Measurements from ENCODE around the gene FAM171A2. TPM values are rescaled to one million over a fixed set of nuclear protein-coding genes. Genes with fewer than 3 reads are reported as not detected.

Gene FAM171A2
- total and polyA plus RNA-seq, 10 of the 15 experiments (the other 5 are each of a cell fraction or from before 2014, with no cell fraction given) = 0.08 to 1.7 (median 0.27) TPM; not detected in 2

- TF ChIP-seq BCL11A (IDR thresholded peaks at IDR 0.05; ENCODE audit: low read depth, low read length) = no peak
- TF ChIP-seq MXI1 (IDR thresholded peaks at IDR 0.05; ENCODE audit: low read depth, low read length) = peak; percentile 96
- TF ChIP-seq SRF (IDR thresholded peaks at IDR 0.05; ENCODE audit: low read depth in 2 of 2, low read length in 2 of 2) = peak in 1 of 2 experiments; percentile 87; a peak in 2 of 4 replicates
- peak; percentile 77 for TF ChIP-seq CREB1 (IDR thresholded peaks at IDR 0.05; ENCODE audit: low read depth)
- no peak for TF ChIP-seq BRCA1 (IDR thresholded peaks at IDR 0.05; ENCODE audit: low read depth, low read length)
- no peak for TF ChIP-seq GABPA (IDR thresholded peaks at IDR 0.05; ENCODE audit: low read depth)
- TF ChIP-seq KAT2A (conservative IDR thresholded peaks at IDR 0.05; ENCODE audit: control insufficient read depth, low read depth, low read length) = no peak
- TF ChIP-seq HDAC2 (IDR thresholded peaks at IDR 0.05) = no peak
- TF ChIP-seq IRF3 (IDR thresholded peaks at IDR 0.05) = no peak
- TF ChIP-seq BHLHE40 (IDR thresholded peaks at IDR 0.05; ENCODE audit: borderline replicate concordance in 1 of 2, low read depth in 2 of 2, low read length in 1 of 2) = peak; percentile 95 to 97
- 0 out of 2 replicates have a peak, but pooled peaks have one; percentile 19 for TF ChIP-seq LARP7 (IDR thresholded peaks at IDR 0.05)
- peak; percentile 56; the same call in 1 of the 2 replicates for TF ChIP-seq NKRF (conservative IDR thresholded peaks at IDR 0.05)
- TF ChIP-seq NFIC (IDR thresholded peaks at IDR 0.05; ENCODE audit: low read depth, low read length) = no peak
- TF ChIP-seq RB1 (IDR thresholded peaks at IDR 0.05; ENCODE audit: borderline replicate concordance) = 0 out of 2 replicates have a peak, but pooled peaks have one; percentile 31
- TF ChIP-seq PAX8 (IDR thresholded peaks at IDR 0.05) = no peak
- TF ChIP-seq RAD51 (IDR thresholded peaks at IDR 0.05) = peak; percentile 88
- 0 out of 2 replicates have a peak, but pooled peaks have one; percentile 44 for TF ChIP-seq ZNF207 (IDR thresholded peaks at IDR 0.05; ENCODE audit: borderline replicate concordance)
- peak; percentile 74 for TF ChIP-seq IKZF1 (conservative IDR thresholded peaks at IDR 0.05)
- TF ChIP-seq SMARCA5 (IDR thresholded peaks at IDR 0.05) = peak; percentile 10; the same call in 1 of the 2 replicates
- no peak for TF ChIP-seq YBX1 (IDR thresholded peaks at IDR 0.05)
- peak; percentile 46; the same call in 1 of the 2 replicates for TF ChIP-seq TCF12 (IDR thresholded peaks at IDR 0.05; ENCODE audit: low read depth, low read length)
- no peak for TF ChIP-seq ZBTB11 (CRISPR knock-in tag; IDR thresholded peaks at IDR 0.05)
- TF ChIP-seq FOXM1 (IDR thresholded peaks at IDR 0.05; ENCODE audit: low read depth, low read length) = no peak
- no peak for TF ChIP-seq SMAD5 (IDR thresholded peaks at IDR 0.05; ENCODE audit: low read depth)
- TF ChIP-seq SREBF2 (IDR thresholded peaks at IDR 0.05; ENCODE audit: low read length) = no peak
- TF ChIP-seq STAT3 (IDR thresholded peaks at IDR 0.05; ENCODE audit: low read depth, low read length) = no peak
These were observed 36.7 kb downstream of the FAM171A2 start (continued) for GRCh38 chr17:44326861-44327444.
